HG03097 (cell line): ENCODE measurements around the gene ECT2.
"Not testable (repeated sequence)": the region's sequence is repeated elsewhere in the genome, so short reads cannot be mapped to it uniquely, and the experiment has no call there.

Experiments used
- ATAC-seq: cut with Tn5 transposase; IDR thresholded peaks from one replicate; pipeline ENCODE4 v1.9.1; 2021; ENCODE audit not compliant: unreplicated experiment, low FRiP score

Gene ECT2

GRCh38 chr3:172739462-172739861 lies 11.1 kb upstream of the ECT2 start:
- ATAC-seq, result no peak

GRCh38 chr3:172746475-172746874 lies 4.1 kb upstream of the ECT2 start:
- ATAC-seq, result no peak

DNA sequence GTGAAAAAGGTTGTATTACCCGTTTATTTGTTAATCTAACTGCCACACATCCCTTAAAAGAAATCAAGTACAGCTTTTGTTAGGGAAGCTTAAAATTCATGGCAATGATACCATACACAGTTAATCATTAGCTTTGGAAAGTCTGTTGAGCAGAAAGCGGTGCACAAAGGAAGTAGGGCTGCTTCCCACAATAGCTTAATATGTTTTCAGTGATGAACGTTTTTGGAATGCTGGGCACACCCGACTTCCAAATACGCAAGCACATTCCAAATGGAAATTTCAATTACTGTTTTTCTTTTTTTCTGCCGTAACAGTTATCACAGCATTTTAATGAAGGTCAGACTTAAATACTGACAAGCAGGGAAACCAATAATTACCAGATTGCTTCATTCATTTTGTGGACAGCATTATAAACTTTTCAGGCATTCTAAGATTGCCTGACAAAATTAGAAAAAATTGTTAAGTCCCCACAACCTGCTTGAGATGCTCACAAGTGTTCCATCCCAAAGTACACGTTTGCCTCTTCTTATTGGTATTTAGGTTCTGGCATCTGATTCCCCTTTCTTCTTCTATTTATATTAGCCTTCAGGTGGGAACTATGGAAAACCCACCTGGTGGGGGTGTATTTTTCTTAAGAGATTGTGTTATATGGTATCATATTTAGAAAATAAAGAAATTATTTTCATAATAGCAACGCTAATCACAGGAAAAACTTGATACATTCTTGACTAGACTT lies 1.1 kb upstream of the ECT2 start:
- no peak for ATAC-seq

DNA sequence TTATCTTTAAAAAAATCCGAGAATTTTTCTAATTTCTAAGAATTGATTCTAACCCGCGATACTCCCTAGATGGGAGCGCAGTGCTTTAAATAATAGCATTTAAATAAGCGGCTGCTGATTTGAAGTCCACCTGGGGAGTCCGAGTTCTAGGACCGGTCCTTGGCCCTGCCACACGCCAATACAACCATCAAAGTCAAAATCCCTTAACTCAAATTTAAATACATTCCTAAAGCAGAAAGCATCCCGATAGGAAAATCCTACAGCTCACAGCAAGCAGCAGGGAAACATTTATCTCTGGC lies 508 bp upstream of the ECT2 start:
- ATAC-seq, result no peak

DNA sequence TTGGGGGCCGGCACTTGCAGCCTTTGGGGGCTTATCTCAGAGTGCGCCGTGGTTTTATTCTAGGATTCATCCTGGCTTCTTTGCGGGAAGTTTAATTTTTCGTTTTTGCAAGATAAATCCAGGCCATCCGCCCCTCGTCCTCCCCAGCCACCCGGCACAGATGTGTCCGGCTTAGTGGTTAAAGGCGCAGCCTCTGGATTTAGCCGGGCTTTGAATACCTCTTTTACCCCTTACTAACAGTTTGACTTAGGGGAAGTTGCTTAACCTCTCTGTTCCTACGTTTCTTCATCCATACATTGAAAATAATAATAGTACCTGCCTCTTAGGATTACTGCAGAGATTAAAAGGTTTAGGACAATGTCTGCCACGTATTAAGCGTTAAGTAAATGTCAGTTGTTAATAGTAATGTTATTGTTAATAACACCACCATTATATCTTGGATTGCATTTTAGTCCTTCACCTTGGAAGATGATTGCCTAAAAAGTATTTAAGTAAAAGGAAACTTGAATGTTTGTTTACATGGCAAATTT lies 714 bp downstream of the ECT2 start:
- ATAC-seq, result no peak

DNA sequence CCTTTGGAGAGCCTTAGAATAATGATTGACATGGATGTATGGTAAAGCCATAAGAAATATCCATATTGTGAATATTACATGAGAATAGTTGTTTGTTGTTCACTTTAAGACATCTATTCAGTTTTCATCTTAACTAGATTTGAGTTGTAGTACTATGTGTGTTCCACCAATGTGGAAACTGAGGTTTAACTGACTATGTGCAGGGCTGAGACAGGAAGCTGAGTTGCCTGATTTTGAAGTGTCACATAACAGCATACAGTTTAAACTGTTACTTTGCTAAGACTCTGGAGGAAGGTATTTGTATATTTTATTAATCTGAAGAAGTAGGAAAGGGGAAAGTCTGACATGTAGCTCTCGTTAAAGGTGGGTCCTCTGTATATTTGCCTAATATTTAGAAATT lies 2.1 kb downstream of the ECT2 start:
- no peak for ATAC-seq

DNA sequence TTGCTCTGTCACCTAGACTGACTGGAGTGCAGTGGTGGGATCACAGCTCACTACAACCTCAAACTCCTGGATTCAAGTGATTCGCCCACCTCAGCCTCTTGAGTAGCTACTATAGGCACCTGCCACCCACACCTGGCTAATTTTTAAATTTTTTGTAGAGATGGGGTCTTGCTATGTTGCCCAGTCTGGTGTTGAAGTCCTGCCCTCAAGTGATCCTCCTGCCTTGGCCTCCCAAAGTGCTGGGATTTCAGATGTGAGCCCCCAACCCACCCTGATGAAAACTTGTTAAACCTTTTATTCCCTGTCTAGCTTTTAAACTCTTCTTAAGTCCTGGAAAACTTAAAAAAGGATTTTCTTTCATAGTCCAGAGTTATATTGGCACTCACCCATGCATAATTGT lies 2.6 kb downstream of the ECT2 start:
- ATAC-seq, result no peak

DNA sequence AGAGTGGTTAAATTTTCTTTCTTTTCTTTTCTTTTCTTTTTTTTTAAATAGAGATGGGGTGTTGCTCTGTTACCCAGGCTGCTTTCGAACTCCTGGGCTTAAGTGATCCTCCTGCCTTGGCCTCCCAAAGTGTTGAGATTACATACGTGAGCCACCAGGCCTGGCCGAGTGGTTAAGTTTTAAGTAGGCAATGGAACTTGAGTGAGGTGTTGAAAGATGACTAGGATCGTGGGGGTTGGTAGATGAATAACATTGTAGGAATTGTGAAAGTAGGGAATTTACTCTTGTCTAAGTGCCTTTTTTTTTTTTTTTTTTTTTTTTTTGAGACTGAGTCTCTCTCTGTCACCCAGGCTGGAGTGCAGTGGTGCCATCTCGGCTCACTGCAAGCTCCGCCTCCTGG lies 9.9 kb downstream of the ECT2 start:
- not testable (repeated sequence) for ATAC-seq

GRCh38 chr3:172766241-172766640 lies 15.7 kb downstream of the ECT2 start:
- ATAC-seq, result no peak

DNA sequence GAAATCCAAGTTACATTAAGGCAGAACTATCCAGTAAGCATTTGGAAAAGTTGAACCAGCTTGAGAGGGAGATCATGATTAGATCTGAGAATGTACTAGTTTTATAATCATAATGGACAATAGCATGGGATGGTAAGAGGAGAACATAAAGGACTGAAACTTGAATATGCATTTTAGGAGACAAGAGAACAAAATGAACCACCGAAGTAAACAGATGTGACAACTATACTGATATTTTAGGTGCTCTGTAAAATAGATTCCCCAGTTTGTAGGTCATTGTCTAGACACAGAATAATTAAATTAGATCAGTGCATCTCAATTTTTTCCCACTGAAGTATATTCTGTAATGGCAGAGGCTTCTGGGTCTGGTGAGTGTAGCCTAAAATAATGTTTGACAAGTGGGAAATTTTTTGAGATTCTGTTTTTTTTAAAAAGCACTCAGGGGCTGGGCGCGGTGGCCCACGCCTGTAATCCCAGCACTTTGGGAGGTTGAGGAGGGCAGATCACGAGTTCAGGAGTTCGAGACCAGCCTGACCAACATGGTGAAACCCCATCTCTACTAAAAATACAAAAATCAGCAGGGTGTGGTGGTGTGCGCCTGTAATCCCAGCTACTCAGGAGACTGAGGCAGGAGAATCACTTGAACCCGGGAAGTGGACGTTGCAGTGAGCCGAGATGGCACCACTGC lies 16.3 kb downstream of the ECT2 start:
- ATAC-seq, result no peak

DNA sequence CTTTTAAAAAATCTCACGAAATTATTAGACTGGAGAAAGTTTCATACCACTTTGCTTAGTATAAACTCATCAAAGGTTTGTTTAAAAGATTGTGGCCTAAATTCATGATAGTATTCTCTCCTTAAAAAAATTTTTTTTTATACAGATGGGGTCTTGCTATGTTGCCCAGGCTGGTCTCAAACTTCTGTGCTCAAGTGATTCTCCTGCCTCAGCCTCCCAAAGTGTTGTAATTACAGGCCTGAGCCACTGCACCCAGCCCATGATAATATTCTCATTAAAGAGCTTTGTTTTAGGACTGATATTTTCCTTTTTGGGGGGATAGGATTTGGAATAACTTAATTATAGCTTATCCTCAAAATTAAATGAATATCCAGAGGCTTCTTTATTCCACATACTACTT lies 19.9 kb downstream of the ECT2 start:
- no peak for ATAC-seq

- ATAC-seq, result no peak
Observed at GRCh38 chr3:172771672-172772071, 21.1 kb downstream of the ECT2 start.

- ATAC-seq, result no peak
Observed at GRCh38 chr3:172776049-172776717, 25.7 kb downstream of the ECT2 start.

GRCh38 chr3:172777901-172778300 lies 27.4 kb downstream of the ECT2 start:
- no peak for ATAC-seq

- no peak for ATAC-seq
Observed at GRCh38 chr3:172782235-172782634, 31.7 kb downstream of the ECT2 start.

- no peak for ATAC-seq
Observed at GRCh38 chr3:172786036-172786435, 35.5 kb downstream of the ECT2 start.

- ATAC-seq, result no peak
Observed at GRCh38 chr3:172787019-172787418, 36.5 kb downstream of the ECT2 start.

- no peak for ATAC-seq
Observed at GRCh38 chr3:172787746-172788145, 37.2 kb downstream of the ECT2 start.

DNA sequence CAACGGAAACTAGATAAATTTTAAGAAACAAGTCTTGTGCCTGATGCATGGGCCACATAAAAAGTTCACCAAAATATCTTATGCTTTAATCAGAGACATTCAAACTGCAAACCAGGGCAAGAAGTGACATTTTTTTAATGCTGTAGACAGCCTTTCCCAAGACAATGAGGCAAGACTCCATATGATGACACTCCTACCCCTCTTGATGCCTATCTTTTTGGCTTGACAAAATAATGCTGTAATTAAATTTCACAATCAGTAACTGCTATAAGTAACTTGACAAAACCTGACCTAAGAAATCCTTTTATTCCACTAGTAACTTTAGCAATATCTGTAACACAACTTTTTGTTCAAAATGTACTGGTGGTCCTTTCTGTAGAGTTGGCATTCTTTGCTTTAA lies 48.7 kb downstream of the ECT2 start:
- no peak for ATAC-seq

DNA sequence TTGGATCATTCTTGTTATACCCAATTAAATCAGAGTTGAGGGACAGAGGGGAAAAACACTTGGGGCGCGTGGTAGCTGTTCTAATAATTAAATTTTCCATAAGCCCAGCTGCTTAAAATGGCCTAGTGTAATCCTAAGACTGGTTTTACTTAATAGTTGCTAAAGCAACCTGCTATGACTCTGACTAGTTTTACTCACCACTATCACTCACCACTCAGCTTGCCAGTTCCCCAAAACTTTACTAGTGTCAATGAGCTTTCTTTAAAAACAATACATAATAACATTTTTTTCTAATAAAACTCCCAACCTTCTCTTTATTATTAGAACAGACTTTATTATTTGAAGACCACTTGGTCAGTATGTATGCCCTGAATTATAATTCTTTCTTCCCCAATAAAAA lies 49.6 kb downstream of the ECT2 start:
- no peak for ATAC-seq

GRCh38 chr3:172803489-172803888 lies 53.0 kb downstream of the ECT2 start:
- no peak for ATAC-seq

GRCh38 chr3:172804323-172804722 lies 53.8 kb downstream of the ECT2 start:
- no peak for ATAC-seq
